ENCODE results near the gene GDF11.

The GDF11 gene

DNA sequence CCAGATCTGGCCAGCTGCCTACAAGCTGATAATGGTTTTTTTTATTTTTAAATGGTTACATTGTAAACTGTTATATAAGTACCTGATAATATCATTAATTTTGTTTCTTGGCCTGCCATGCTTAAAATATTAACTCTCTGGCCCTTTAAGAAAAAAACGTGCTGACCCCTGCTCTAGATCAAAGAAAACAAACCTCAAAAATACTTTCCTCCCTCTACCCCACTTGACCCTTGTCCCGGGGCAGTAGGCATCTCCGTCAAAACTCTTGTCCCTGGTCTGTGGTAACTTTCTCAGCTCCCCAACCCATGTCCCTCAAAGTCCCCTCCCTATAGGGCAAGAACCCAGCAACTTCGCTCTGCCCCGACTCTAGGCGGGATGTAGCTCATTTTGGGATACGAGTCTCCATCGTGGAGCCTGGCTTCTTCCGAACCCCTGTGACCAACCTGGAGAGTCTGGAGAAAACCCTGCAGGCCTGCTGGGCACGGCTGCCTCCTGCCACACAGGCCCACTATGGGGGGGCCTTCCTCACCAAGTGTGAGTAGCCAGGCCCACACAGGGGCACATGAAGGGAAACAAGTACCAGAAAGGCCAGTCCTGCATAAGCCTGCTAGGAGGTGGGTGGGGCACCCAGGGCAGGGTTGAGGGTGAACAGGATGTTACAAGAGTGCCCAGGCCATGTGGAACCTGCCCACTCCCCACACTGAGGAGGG, 19.3 kb upstream of the GDF11 start:
- DNase-seq (ENCODE audit: low read depth in 2 of 2) = no peak

DNA sequence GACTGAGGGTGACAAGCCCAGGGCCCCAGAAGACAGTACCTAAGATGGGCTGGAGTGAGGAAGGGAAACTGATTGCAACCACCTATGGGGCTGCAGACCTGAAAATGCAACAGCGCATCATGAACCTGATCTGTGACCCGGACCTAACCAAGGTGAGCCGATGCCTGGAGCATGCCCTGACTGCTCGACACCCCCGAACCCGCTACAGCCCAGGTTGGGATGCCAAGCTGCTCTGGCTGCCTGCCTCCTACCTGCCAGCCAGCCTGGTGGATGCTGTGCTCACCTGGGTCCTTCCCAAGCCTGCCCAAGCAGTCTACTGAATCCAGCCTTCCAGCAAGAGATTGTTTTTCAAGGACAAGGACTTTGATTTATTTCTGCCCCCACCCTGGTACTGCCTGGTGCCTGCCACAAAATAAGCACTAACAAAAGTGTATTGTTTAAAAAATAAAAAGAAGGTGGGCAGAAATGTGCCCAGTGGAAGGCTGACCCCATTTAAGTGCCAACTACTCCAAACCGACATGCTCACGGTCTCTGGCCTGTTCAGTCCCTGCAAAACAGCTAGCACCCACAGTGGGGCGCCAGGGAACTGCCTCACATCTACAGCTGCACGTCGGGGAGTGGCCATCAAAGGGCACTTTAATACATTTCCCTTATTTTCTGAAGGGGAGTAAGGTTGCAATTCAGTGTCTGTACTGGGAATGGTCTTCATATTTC, 18.5 kb upstream of the GDF11 start:
- DNase-seq (ENCODE audit: low read depth in 2 of 2) = peak in 1 of 2 donors; percentile 46

DNA sequence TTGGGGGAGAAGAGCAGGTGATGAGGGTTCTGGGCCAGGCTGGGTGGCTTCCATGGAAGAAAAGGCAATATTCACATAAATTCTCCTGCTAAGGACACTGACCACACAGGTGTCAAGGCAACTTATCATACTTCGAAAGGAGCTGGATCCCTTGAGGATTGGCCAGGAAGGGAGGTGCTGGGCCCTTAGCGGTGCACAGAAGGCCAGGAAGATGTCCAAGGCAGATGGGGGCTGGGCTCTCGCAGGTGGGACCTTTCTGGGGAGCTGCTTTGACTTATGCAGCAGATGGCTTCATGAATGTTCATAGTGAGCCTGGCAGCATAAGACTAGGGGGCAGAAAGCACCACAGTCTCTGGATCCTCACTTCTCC, 18.0 kb upstream of the GDF11 start:
- DNase-seq (ENCODE audit: low read depth in 2 of 2) = no peak

DNA sequence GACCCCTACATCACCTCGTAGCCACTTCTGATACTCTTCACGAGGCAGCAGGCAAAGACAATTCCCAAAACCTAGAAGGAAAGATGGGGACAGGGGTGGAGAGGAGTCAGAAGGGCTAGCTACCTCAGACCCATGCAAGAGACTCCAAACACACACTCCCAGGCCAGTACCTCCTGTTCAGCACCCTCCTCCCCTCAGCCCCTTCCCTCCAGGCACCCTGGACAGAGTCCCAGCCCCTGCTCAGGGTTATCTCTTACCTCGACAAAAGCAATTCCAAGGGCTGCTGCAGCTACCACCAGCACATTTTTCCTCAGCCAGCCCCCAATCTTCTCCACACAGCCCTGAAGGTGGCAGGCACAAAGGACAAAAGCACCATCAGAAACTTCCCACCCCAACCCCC, 17.4 kb upstream of the GDF11 start:
- DNase-seq (ENCODE audit: low read depth in 2 of 2) = no peak

DNA sequence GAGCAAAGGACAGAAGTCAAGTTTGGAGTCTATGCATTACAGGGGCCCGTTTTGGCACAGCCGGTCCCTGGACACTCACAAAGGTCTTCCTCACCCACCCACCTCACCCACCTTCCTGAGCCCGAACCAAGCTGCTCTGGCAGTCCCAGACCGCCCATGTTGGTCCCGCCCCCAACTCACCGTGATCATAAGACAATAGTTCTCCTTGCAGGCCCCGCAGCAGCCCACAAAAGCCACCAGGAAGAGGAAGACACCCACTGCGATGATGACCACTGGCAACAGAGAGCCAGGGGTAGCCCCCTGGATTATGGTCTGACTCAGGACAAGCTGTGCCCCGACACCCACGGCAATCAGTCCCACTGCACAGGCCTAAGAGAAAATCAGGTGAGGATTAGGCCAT, 16.0 kb upstream of the GDF11 start:
- no peak for DNase-seq (ENCODE audit: low read depth in 2 of 2)

DNA sequence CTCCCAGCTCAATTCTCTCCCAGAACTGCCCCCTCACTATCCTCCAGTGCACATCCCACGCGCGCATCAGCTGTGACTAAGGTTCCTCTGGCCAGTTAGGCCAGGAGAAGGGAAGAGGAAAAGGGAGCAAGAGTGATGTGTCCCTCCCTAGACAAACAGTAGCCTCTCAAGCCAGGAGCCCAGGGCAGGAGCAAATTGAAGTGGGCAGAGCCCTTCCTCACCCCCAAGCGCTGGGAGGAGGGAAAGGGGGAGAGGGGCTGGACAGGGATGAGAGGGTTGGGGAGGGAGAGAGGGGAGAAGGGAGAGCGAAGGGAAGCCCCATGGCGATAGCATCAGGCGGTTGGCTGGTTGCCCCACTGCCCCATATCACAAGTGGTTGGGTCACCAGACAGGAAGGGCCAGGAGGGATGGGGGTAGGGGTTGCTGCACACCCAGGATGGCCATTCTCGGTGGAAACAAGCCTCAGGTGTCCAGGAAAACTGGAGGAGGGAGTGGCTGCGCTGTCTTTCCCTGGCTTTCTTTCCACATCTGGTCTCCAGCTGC, 15.2 kb upstream of the GDF11 start:
- DNase-seq (ENCODE audit: low read depth in 2 of 2) = no peak

DNA sequence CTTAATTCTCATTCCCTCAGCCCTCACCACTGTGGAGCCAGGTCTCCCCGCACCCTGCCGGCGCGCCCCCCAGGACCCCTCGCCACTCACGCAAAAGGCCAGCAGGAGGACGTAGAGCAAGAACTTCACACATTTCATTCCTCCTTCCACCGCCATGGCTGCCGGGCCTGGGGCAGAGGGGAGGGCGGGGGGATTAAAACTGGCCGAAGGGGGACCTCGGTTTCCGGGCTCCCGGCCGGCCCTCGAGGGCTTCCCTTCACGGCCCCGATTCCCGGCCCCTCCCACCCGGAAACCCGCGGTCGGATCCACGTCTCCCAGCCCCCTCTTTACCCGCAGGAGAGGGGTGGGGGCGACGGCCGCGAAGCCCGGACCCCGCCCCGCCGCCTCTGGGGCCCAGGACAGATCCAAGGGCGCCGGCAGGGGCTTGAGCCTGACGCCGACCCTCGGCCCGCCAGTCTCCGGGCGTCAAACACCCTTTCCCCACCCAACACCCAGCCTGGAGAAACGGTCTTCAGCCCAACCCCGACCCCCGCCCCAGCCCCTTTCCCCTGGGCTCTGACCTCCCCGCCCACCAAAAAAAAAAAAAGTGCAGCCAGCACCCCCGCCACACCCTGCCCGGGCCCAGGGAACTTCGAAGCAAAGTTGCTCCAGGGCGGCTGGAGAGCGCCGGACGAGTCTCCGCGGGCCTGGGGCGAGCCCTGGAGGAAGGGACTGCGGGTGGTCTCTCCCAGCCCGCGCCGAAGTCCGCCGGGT, 14.6 kb upstream of the GDF11 start:
- no peak for DNase-seq (ENCODE audit: low read depth in 2 of 2)

DNA sequence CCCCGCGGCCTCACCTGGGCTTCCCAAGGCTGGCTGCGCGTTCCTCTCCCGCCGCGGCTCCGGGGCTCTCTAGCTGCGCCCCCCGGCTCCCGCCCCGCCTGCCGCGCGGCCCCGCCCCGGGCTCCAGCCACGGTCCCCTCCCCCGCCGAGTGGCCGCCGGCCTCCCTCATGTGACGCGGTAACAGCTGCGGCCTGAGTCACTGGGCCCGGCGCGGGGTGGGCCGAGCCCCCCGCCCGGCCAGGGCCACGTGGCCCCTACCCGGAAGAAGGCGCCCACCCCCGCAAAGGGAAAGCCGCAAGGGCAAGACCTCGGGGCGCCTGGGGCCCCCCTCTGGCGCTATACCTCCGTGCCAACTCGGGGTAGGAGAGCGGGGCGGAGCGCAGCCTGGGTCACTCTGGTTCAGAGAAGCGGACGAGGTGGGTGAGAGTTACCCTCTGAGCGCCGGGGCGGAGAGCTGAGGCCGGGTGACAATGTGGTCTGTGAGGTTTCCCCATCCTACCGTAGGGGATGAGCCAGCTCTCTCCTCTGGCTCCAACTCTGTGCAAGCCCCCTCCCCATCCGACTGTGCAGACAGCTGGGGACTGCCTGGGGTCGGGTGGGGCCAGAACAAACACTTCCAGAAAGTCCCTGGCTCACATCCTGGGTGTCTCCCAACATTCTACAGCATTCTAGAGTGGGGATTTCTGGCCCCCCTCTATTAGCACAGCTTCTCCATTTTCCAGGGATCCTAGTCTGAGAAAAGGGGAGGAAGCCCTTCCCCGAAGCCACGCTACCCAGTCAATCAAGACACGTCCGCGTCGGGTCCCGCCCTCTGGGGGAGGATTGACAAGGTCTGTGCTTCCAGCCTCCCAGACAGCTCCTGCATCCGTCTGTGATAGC, 13.7 kb upstream of the GDF11 start, which contains the start of gene CD63:
Gene CD63, minus strand, starts transcription at position 71 of the 880 bp plus-strand sequence. CDS start 668 bp downstream, outside the sequence.
- DNase-seq (ENCODE audit: low read depth in 2 of 2) = peak in 1 of 2 donors; percentile 39

DNA sequence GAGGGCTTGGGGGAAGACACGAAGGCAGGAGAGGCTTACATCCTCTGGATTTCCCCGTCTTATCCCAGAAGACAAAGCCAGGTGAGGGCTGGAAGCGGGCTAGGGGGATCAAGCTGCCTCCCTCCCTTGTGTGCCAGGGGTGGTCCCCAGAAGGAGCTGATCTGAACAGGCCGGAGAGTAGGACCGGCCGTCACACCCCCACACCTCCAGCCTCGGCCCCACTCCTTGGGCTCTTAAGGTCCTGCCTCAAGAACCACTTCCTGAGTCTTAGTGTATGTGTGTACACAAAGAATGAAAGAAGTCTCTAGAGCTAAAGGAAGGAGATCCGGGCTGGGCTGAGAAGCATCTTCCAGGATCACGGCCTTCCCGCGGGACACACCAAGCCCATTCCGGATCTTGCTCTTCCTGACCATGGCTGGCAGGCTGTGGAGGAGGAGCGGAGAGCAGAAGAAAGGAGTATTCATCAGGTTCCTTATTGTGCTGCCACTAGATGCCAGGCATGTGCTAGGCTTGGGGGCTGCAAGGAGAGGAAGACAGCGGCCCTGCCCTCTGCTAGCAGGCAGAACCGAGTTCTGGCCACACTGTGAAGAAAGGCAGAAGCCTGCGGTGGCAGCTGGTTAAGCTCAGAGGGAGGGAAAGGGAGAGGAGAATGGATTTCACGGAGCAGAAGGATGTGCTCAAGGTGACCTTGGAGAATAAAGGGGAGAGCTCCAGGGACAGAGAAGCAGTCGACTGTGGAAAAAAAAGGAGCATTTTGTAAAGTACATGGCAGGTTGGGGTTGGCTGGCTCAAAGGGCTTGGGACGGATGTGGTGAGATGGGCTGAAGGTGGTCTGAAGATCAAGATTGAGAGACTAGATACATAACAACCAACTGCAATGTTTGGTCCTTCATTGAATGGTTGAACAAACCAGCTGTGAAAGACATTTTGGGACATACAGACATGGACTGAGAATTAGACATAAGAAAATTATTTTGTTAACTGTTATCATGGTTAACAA, 12.8 kb upstream of the GDF11 start:
- no peak for DNase-seq (ENCODE audit: low read depth in 2 of 2)

DNA sequence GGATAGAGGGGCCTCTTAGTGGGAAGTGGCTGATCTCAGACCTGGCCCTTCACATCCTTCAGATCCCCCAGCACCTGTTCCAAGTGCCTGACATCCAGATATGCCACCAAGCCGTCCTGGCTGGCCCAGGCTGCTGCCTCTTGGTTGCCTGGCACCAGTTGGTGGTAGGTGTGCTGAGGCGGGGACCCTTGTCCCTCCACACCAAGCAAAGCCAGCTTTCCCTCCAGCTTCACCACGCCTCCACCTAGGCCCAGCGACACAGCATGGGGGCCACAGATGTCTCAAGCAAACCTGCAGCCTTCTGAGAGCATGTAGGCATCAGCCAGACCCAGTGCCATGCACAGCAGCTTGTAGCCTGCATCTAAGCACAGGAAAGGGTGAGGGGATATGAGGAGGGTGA, 10.6 kb upstream of the GDF11 start:
- no peak for DNase-seq (ENCODE audit: low read depth in 2 of 2)

DNA sequence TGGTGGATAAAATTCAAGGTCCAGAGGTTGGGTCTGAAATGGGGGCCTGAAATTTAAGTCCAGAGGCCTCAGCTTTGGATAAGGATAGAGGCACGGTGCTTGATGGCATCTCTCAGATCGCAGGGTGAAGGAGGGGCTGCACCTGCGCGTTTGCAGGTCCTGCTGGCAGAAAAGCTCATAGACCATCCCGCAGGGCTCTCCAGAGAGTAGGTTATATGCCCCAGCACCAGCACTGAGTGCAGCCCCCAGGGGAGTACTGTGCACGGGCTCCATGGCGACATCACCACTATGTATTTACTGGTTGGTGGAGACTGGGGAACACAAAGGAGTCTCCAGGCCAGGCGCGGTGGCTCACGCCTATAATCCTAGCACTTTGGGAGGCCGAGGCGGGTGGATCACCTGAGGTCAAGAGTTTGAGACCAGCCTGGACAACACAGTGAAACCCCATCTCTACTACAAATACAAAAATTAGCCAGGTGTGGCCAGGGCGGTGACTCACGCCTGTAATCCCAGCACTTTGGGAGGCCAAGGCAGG, 9.8 kb upstream of the GDF11 start:
- DNase-seq (ENCODE audit: low read depth in 2 of 2) = no peak

DNA sequence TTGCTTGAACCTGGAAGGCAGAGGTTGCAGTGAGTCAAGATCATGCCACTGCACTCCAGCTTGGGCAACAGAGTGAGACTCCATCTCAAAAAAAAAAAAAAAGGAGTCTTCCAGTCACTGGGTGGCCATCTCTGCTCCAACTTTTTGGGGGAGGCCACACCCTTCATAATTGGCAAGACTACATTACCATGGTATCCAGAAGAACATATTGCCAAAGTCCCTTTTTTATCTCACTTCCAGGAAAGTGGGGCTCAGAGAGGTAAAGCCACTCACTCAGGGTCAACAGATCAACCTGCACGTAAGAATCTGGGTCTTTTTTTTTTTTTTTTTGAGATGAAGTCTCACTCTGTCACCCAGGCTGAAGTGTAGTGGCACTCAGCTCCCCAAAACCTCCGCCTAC, 9.1 kb upstream of the GDF11 start:
- DNase-seq (ENCODE audit: low read depth in 2 of 2) = no peak

DNA sequence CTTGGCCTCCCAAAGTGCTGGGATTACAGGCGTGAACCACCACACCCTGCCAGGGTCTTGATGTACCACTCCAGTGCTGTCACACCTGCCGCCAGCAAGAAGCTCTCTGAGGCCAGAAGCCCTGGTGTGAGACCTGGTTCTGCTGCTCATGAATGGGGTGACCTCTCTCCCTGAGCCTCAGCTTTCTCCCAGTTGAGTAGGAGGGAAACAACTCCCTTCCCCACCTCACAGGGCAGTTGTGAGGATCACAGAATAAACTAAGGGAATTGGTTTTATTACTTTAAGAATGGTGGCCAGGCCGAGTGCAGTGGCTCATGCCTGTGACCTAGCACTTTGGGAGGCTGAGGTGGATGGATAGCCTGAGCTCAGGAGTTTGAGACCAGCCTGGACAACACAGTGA, 8.3 kb upstream of the GDF11 start:
- DNase-seq (ENCODE audit: low read depth in 2 of 2) = no peak

DNA sequence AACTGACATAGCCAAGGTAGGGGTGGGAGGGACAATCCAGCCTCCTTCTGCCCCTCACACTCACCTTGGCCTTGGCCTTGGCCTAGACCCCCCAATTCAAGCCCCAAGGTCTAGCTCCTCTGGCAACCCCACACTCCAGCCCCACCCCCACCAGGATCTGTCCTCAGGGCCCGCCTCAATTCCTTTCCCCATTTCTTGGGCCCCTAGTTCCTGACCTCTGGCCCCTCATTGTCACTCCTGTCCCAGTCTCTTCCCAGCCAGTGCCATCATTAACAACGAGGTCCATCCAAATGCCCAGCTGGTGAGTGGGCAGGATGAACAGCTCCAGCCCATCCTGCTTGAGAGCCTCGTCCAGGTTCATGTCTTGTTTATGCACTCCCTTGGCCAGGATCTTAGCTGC, 6.8 kb upstream of the GDF11 start:
- DNase-seq (ENCODE audit: low read depth in 2 of 2) = no peak

DNA sequence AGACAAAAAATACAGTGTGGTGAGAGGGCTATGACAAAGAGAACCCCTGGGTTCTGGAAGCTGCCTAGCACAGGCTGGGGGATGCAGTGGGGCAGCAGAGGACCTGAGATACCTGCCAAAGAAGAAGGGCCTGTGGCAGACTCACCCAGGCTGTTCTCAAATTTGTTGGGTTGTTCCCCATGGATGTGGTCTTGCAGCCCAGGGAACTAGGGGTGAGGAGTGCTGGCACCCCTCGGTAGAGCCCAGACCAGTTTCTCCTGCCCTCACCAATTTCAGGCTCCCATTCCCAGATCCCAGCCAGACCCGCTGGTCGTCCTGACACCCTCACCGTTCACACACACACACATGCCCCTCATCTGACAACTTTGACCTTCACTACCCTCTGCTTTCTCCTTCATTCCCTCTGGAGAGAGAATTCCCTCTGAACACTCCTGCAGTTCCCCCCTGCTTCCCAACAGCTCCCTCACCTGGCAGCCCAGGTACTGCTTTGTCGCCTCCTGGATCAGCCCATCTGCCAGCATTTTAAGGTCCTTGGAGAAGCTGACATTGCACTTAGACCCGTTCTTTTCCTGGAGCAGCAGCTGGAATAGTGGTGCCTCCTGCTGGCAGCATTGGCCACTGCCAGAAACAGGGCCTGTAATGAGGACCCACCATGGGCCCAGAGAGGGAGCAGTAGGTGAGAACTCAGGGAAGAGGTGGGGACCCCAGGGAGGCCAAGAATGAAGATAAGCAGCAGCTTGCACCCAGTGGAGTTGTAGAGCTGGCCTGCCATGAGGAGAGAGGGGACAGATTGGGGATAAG, 5.9 kb upstream of the GDF11 start:
- DNase-seq (ENCODE audit: low read depth in 2 of 2) = no peak

DNA sequence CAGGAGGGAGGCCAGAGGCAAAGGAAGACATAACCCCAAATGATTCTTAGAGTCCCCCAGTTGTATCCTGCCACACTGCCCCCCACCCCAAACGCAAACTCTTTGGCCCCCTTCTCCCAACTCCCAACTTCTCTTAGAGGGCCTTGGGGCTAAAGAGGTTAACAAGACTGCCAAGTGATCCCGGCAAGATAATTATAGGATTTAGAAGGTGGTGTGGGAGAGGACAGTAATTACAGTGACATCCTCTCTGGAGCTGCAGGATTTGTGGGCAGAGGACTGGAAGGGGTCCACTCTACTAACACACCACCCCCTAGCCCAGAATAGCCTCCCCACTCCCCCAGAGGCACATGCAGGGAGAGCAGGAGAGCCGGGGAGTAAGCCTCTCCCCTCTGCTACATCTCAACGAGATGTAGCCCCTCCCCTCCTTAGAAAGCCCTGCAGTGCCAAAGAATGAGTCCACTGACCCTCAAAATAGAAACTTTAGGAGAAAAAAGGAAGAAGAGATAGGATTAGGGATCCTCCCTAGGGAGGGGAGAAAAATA, 5.3 kb upstream of the GDF11 start:
- DNase-seq (ENCODE audit: low read depth in 2 of 2) = no peak

DNA sequence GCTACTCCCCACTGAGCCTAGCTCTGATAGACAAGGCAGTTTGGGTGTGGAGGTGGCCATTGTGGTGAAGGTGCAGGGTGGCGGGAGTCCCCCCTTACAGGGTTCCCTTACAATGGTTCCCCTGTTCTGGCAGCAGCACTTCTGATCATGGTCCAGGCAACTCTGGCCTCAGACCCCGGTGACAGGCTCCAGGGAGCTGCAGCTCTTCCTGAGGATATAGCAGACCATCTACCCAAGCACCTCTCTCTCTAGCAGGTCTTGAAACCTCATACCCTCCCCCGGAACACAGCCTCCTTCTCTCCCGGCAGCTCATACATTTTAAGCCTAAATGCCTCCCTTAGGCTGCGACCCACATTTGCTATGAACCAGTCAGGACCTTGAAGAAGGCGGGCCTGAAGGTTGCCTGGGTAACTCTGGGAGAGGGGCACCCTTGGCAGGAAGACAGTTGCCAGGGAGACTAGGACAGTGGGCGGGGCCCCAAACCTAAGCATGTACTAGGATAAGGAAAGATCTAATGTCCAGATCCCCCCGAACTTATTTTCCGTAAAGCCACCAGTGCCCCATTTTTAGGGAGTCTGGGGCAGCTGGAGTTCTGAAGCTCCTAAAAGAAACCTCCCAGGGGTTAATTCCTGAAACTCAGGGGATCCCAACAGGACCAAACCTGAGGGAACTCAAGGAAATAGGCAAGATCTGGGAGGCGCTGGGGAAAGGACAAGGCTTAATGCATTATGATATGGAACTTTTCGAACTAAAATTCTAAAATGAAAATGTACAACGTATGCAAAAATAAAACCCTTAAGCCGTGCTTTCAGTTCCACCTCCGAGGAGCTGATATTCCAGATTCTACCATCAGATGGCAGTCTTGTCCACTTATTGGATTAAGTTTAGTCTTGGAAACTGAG, 4.5 kb upstream of the GDF11 start:
- peak in 1 of 2 donors; percentile 56 for DNase-seq (ENCODE audit: low read depth in 2 of 2)

DNA sequence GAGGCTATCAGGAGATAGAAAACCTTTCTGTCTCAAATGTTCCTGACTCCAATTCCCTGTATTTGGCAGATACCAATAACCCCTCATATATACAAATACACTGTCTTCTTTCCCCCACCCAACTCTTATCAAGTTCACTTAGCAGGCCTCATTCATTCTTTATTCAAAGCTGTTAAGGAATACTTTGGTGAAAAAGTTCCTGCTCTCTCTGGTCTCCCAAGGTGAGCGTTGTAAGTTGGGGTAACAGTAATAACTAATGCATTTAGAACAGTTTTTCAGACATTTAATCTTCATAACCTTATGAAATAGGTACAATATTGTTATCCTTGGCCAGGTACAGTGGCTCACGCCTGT, 3.9 kb upstream of the GDF11 start:
- no peak for DNase-seq (ENCODE audit: low read depth in 2 of 2)
